ENCODE measurements around the gene ELMO3.

The ELMO3 gene

DNA sequence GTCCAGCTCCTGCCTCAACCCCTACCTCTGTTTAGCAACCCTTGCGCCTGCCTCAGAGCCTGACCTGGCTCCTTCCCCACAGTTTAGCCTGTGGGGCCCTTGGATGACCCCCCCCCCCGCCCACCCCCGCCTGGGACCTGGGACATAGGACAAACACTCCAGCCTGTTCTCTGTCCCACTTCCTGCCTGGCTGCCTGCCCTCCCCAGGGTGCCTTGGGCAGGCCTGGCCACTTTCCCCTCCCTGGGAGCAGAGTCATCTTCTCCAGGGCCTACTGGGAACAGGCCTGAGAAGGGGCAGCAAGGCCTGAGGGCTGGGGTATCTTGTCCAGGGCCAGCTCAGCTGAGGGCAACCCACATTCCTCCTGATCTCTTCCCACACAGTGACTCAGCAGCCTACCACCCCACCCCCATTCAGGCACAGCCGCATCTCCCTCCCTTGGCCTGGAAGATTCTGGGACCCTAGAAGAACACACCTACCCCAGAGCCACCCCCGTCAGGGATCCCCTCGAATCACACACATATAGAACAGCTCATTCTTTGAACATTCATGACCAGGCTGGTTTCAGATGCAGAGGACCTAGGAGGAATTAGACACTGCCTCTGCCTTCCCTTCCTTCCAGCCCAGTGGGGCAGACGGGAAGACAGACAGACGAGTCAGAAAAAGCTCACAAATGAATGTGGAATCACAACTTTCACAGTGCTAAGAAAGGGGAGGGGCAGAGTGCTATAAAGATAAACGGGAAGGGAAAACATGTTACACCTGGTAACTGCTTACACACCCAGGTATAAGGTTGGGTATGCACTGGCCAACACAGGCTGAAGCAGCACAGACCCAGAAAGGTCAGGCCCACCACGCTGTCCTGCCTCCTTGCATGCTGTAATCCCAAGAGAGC, 42.3 kb downstream of the ELMO3 start:
- Mint-ChIP-seq H3K36me3 (ENCODE audit: insufficient read depth) (peaks cover 8% of the 10 kb centered on the region), H3K4me3 (no peak overlapping the region)

DNA sequence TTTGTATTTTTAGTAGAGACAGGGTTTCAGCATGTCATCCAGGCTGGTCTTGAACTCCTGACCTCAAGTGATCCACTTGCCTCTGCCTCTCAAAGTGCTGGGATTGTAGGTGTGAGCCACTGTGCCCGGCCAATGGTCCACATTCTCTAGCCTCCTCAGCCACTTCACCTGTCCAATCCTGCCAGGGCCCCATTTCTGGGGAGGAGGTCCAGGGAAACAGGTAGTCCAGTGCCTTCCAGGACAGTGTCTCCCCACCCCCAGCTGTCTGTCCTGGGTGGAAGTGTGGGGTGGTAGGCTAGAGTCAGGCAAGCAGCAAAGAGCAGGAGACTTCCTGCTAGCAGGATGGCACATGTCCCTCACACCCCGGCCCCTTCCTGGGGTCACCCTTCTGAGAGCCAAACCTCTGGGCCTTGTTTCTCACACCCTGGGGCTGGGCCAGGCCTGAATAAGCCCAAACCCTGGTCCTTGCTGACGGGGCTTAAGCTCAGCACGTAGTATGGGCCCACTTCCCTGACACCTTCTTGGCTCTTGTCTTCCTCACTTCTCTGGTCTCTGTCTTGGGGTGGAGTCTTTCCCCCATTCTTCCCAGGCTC, 43.3 kb downstream of the ELMO3 start:
- Mint-ChIP-seq H3K4me3 (no peak overlapping the region), H3K27ac (ENCODE audit: low read depth) (peak overlapping the region; percentile 78), H3K36me3 (ENCODE audit: insufficient read depth) (peaks cover 6% of the 10 kb centered on the region), H3K4me1 (peaks cover 29% of the 10 kb centered on the region), H3K27me3 (no peaks in the 10 kb centered on the region), H3K9me3 (no peaks in the 10 kb centered on the region)
- ATAC-seq (replicated peaks; ENCODE audit: extremely low read depth, poor library complexity, severe bottlenecking) (no peak), DNase-seq (ENCODE audit: low spot score in 2 of 2) (no peak)

More for the DNA sequence above, 42.3 kb downstream of the ELMO3 start:
- H3K27me3 Mint-ChIP-seq, result no peaks in the 10 kb centered on the region
- H3K4me1 Mint-ChIP-seq, result peaks cover 31% of the 10 kb centered on the region
- DNase-seq (ENCODE audit: low spot score in 2 of 2) (no peak), ATAC-seq (replicated peaks; ENCODE audit: extremely low read depth, poor library complexity, severe bottlenecking) (no peak)
- no peak overlapping the region for H3K27ac Mint-ChIP-seq (ENCODE audit: low read depth)
- H3K9me3 Mint-ChIP-seq, result no peaks in the 10 kb centered on the region

DNA sequence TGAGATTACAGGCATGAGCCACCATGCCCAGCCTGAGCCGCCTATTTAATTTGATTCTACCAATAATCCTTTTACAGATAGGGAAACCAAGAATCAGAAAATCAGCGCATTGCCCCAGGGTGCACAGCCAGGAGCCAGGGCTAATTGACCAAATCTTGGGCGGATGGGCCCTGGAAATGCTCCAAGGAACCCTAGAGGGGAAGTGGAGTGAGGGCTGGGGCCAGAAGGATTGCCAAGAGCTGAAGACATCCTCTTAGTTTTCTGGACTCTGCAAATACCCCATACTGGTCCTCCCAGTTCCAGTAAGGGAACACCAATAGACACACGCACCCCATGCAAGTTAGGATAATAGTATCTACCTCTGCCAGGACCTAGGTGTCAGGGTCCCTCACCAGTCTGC, 44.5 kb downstream of the ELMO3 start:
- H3K36me3 Mint-ChIP-seq (ENCODE audit: insufficient read depth), result peaks cover 2% of the 10 kb centered on the region
- H3K9me3 Mint-ChIP-seq, result no peaks in the 10 kb centered on the region
- peaks cover 41% of the 10 kb centered on the region for H3K4me1 Mint-ChIP-seq
- H3K27me3 Mint-ChIP-seq, result no peaks in the 10 kb centered on the region
- no peak overlapping the region for H3K4me3 Mint-ChIP-seq
- peak overlapping the region; percentile 97 for H3K27ac Mint-ChIP-seq (ENCODE audit: low read depth)
- ATAC-seq (replicated peaks; ENCODE audit: extremely low read depth, poor library complexity, severe bottlenecking), result no peak
- no peak for DNase-seq (ENCODE audit: low spot score in 2 of 2)

DNA sequence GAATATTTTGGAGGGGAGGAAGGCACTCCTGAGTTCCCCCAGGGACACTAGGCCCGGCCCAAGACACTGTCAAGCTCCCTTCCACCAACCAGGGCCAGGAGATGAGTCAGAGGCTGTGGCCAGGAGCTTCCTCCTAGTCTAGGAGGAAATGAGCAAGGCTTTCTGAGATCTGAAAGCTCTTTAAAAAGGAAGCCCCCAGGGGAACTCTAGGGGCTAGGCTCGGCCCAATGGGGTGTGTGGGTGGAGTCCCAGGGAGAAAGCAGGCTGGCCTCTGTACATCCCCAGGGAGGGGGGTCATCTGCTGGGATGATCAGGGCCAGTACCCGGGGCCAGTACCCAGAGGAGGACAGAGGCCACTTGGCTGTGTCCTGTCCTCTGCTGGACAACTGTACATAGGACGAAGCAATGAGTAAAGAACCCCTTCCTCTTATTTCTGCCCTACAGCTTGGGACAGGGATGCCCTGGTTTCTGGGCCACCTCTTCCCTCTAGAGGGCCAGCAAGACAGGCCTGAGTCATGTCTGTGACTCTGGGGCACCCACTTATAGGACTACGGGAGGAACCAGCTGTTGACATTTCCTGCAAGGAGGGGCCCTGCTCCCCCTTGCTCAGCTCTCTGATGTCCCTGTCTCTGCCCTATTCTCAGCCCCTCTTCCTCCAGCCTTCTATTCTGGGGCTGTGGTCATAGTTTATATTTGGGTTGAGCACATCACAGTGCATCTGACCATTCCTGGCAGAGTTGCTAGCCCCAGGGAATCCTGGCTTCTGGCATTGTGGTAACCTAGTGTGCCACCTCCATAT, 45.7 kb downstream of the ELMO3 start:
- Mint-ChIP-seq H3K27ac (ENCODE audit: low read depth) (peak overlapping the region; percentile 97), H3K36me3 (ENCODE audit: insufficient read depth) (peaks cover 2% of the 10 kb centered on the region), H3K4me3 (peak overlapping the region; percentile 91), H3K27me3 (peaks cover 4% of the 10 kb centered on the region), H3K4me1 (peaks cover 47% of the 10 kb centered on the region), H3K9me3 (no peaks in the 10 kb centered on the region)
- ATAC-seq (replicated peaks; ENCODE audit: extremely low read depth, poor library complexity, severe bottlenecking), result peak; percentile 72
- DNase-seq (ENCODE audit: low spot score in 2 of 2), result peak; percentile 42 to 59

DNA sequence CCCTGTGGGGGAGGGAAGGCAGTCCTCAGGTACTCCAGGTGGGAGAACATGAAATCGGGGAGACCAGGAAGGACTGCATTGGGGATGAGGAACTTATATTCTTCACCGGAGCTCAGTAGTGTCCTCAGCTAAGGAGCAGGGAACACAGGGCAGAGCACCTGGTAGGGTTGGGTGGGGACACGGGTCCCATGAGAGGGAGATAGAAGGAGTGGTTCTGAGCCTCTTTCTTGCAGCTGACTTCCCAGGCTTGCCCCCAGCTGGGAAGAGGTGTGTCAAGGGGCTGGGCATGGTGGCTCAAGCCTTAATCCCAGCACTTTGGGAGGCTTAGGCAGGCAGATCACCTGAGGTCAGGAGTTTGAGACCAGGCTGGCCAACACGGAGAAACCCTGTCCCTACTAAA, 46.3 kb downstream of the ELMO3 start:
- H3K9me3 Mint-ChIP-seq, result no peaks in the 10 kb centered on the region
- no peak for DNase-seq (ENCODE audit: low spot score in 2 of 2)
- H3K36me3 Mint-ChIP-seq (ENCODE audit: insufficient read depth), result peaks cover 2% of the 10 kb centered on the region
- H3K27ac Mint-ChIP-seq (ENCODE audit: low read depth), result peak overlapping the region; percentile 97
- H3K4me3 Mint-ChIP-seq, result peak overlapping the region; percentile 91
- peaks cover 51% of the 10 kb centered on the region for H3K4me1 Mint-ChIP-seq
- H3K27me3 Mint-ChIP-seq, result peaks cover 10% of the 10 kb centered on the region
- ATAC-seq (replicated peaks; ENCODE audit: extremely low read depth, poor library complexity, severe bottlenecking), result no peak

- ATAC-seq (replicated peaks; ENCODE audit: extremely low read depth, poor library complexity, severe bottlenecking) (no peak), DNase-seq (ENCODE audit: low spot score in 2 of 2) (no peak)
- H3K27ac Mint-ChIP-seq (ENCODE audit: low read depth), result peak overlapping the region; percentile 97
- no peaks in the 10 kb centered on the region for H3K9me3 Mint-ChIP-seq
- H3K27me3 Mint-ChIP-seq, result peaks cover 11% of the 10 kb centered on the region
- peak overlapping the region; percentile 91 for H3K4me3 Mint-ChIP-seq
- peaks cover 51% of the 10 kb centered on the region for H3K4me1 Mint-ChIP-seq
- H3K36me3 Mint-ChIP-seq (ENCODE audit: insufficient read depth), result peaks cover 2% of the 10 kb centered on the region
Observed at GRCh38 chr16:67245674-67246080, 46.7 kb downstream of the ELMO3 start.

DNA sequence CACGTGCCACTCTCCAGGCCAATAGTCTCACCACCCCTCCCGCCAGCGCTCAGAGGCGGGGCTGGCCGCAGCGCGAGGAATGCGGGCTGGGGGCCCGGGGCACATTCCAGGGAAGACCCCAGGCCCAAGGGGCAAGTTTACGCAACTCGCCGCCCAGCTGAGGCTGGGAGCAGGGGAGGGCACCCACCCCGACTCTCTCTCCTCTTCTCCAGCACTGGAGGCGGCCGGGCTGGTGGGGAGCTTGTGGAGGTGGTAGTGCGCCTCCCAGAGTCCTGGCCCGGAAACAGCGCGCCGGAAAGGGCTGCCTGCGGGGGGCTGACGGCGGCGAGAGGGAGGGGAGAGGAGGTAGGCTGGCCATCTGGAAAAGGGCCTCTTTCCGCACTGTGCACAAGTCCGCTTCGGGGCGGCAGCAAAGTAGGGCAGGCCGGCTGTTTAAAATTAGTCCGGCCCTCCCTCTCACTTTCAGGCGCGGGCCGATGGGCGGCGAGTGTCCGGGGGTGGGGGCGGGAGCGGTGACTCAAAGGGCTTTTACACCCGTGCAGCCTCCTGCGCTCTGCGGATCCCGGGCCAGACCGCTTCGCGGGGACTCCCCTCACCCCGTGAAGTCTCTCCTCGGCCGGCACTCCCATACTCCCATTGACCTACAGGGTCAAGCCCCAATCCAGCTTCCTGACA, 47.3 kb downstream of the ELMO3 start:
- ATAC-seq (replicated peaks; ENCODE audit: extremely low read depth, poor library complexity, severe bottlenecking) (no peak), DNase-seq (ENCODE audit: low spot score in 2 of 2) (no peak)
- H3K9me3 Mint-ChIP-seq, result no peaks in the 10 kb centered on the region
- peaks cover 11% of the 10 kb centered on the region for H3K27me3 Mint-ChIP-seq
- H3K4me1 Mint-ChIP-seq, result peaks cover 51% of the 10 kb centered on the region
- H3K4me3 Mint-ChIP-seq, result peak overlapping the region; percentile 91
- H3K27ac Mint-ChIP-seq (ENCODE audit: low read depth), result peak overlapping the region; percentile 85
- H3K36me3 Mint-ChIP-seq (ENCODE audit: insufficient read depth), result peaks cover 2% of the 10 kb centered on the region

DNA sequence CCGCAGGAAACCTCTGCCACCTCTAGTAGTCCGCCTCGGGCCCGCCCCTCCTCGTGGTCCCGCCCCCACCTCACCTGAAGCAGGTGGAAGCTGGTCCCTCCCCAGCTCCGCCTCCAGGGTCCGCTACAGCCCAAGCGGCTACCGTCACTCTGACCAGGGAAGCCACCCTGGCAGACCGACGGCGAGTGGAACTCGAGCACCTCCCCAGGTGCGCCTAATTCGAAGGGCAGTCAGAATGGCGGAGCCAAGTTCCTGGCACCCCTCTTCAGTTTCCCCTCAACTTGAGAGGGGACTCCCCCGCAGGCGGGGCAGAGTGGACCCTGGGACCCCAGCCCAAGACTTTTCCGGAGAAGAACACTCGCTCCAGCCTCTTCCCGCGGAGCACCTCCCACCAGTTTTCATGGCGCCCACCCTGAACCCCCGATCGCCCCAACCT, 47.8 kb downstream of the ELMO3 start:
- H3K27me3 Mint-ChIP-seq, result peaks cover 11% of the 10 kb centered on the region
- H3K36me3 Mint-ChIP-seq (ENCODE audit: insufficient read depth), result peaks cover 2% of the 10 kb centered on the region
- H3K27ac Mint-ChIP-seq (ENCODE audit: low read depth), result peak overlapping the region; percentile 85
- H3K4me3 Mint-ChIP-seq, result peak overlapping the region; percentile 91
- DNase-seq (ENCODE audit: low spot score in 2 of 2) (no peak), ATAC-seq (replicated peaks; ENCODE audit: extremely low read depth, poor library complexity, severe bottlenecking) (no peak)
- peaks cover 47% of the 10 kb centered on the region for H3K4me1 Mint-ChIP-seq
- no peaks in the 10 kb centered on the region for H3K9me3 Mint-ChIP-seq

GRCh38 chr16:67247192-67248072, 48.5 kb downstream of the ELMO3 start, which contains the start of gene FHOD1:
Gene FHOD1, minus strand, starts transcription at chr16:67247481. Its CDS starts 71 bp downstream, at chr16:67247410.
- Mint-ChIP-seq H3K27ac (ENCODE audit: low read depth) (peak within 1 kb of the TSS; percentile 85), H3K36me3 (ENCODE audit: insufficient read depth) (peaks cover 2% of the 10 kb centered on the region), H3K4me1 (peaks cover 45% of the 10 kb centered on the region), H3K27me3 (peaks cover 11% of the 10 kb centered on the region), H3K9me3 (no peaks in the 10 kb centered on the region), H3K4me3 (peak within 1 kb of the TSS; percentile 91)
- DNase-seq (ENCODE audit: low spot score in 2 of 2) (peak; percentile 91 to 97), ATAC-seq (replicated peaks; ENCODE audit: extremely low read depth, poor library complexity, severe bottlenecking) (peak; percentile 70)

- Mint-ChIP-seq H3K27ac (ENCODE audit: low read depth) (peak overlapping the region; percentile 85), H3K4me3 (peak overlapping the region; percentile 91), H3K9me3 (no peaks in the 10 kb centered on the region), H3K36me3 (ENCODE audit: insufficient read depth) (peaks cover 4% of the 10 kb centered on the region), H3K4me1 (peaks cover 41% of the 10 kb centered on the region), H3K27me3 (peaks cover 11% of the 10 kb centered on the region)
- no peak for ATAC-seq (replicated peaks; ENCODE audit: extremely low read depth, poor library complexity, severe bottlenecking)
- no peak for DNase-seq (ENCODE audit: low spot score in 2 of 2)
Observed at GRCh38 chr16:67248073-67248400, 49.1 kb downstream of the ELMO3 start.

DNA sequence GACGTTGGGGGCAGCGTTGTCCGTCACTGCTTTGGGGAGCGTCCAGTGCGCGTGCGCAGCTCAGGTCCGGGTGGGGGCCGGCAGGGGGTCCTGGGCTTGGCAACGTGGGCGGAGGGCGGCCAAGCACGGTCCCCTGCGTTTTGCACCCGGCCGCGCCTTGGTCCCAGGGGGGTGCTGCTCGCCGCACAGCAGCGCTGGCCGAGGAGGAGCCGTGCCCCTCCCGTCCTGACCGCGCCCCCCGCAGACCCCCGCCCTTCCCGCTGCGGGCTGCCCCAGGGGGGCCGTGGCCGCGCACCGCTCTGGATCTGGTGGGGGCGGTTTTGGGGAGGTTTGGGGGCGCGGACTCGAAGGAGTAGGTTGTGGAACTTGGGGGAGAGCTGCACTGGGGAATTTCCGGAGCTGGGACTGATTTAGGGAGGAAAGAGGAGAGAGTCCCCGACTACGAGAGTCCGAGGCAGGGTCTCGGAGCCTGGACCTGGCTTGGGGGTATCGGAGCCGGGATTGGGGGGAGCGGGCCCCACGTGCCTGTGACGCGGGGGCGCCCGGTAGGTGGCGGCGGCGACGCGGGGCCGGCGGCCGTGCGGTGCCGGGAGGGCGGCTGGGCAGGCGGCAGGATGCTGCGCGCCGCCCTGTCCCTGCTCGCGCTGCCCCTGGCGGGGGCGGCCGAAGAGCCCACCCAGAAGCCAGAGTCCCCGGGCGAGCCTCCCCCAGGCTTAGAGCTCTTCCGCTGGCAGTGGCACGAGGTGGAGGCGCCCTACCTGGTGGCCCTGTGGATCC, 49.7 kb downstream of the ELMO3 start, which contains the start of gene SLC9A5:
Gene SLC9A5 (plus strand): TSS at position 579 of the 777 bp plus-strand sequence. CDS start 36 bp downstream, at position 615.
- peaks cover 11% of the 10 kb centered on the region for H3K27me3 Mint-ChIP-seq
- no peak for ATAC-seq (replicated peaks; ENCODE audit: extremely low read depth, poor library complexity, severe bottlenecking)

More for the DNA sequence above, 49.7 kb downstream of the ELMO3 start, which contains the start of gene SLC9A5:
- peak within 1 kb of the TSS; percentile 86 for H3K27ac Mint-ChIP-seq (ENCODE audit: low read depth)
- peak within 1 kb of the TSS; percentile 91 for H3K4me3 Mint-ChIP-seq
- H3K4me1 Mint-ChIP-seq, result peaks cover 41% of the 10 kb centered on the region
- H3K36me3 Mint-ChIP-seq (ENCODE audit: insufficient read depth), result peaks cover 4% of the 10 kb centered on the region
- no peak for DNase-seq (ENCODE audit: low spot score in 2 of 2)
- no peaks in the 10 kb centered on the region for H3K9me3 Mint-ChIP-seq
